A549 (cell line): Measurements from ENCODE around the gene DPM1.

ENCODE experiments used
- CBX2 ChIP-seq: fragments of 200-600 bp; sonication (generic); IDR thresholded peaks from 2 replicates; pipeline ENCODE4 v1.6.1; 2016; ENCODE audit warnings: low read depth, mild to moderate bottlenecking, borderline replicate concordance
- CTCF ChIP-seq: fragments of >200 bp; sonication (Bioruptor Twin); formaldehyde crosslinking; IDR thresholded peaks from 3 replicates; pipeline ENCODE4 v1.5.1; 2016
- E2F6 ChIP-seq: IDR thresholded peaks from 2 replicates; pipeline ENCODE4 v1.6.1; 2012; ENCODE audit warnings: low read depth, borderline replicate concordance
- HDAC2 ChIP-seq: fragments of 200-600 bp; sonication (generic); IDR thresholded peaks from 2 replicates; pipeline ENCODE4 v1.6.1; 2016
- HOXA7 ChIP-seq: fragments of 250-450 bp; sonication (Bioruptor Pico); IDR thresholded peaks from 2 replicates; pipeline ENCODE4 v1.5.0; 2020; ENCODE audit warnings: mild to moderate bottlenecking, moderate library complexity
- JUN ChIP-seq, 2 experiments: fragments of >200 bp; sonication (Bioruptor Twin); formaldehyde crosslinking; IDR thresholded peaks; 2 replicates in 1 of 2; 3 replicates in 1 of 2; pipeline ENCODE4 v1.6.1; 2016 to 2017
- MAX ChIP-seq: IDR thresholded peaks from 2 replicates; pipeline ENCODE4 v1.6.1; 2012
- NFE2L2 ChIP-seq: fragments of 150-350 bp; conservative IDR thresholded peaks from 2 replicates; pipeline ENCODE4 v1.6.1; 2014; ENCODE audit warnings: low read length
- POLR2A ChIP-seq: IDR thresholded peaks from 2 replicates; pipeline ENCODE4 v1.6.1; 2012; ENCODE audit warnings: mild to moderate bottlenecking, low read length
- RAD21 ChIP-seq, 2 experiments: fragments of >200 bp in 1 of 2; sonication (Bioruptor Twin) in 1 of 2; formaldehyde crosslinking in 1 of 2; IDR thresholded peaks in 1 of 2; conservative IDR thresholded peaks in 1 of 2; 2 replicates in 1 of 2; 3 replicates in 1 of 2; pipeline ENCODE4 v1.6.1; 2012 to 2018; ENCODE audit warnings: inconsistent platforms in 1 of 2
- TP53 ChIP-seq: fragments of 250-450 bp; sonication (Bioruptor Pico); IDR thresholded peaks from 2 replicates; pipeline ENCODE4 v1.5.0; 2021; ENCODE audit warnings: mild to moderate bottlenecking, moderate library complexity
- TF ChIP-seq, protein P1 (sequence below): fragments of 150-350 bp; IDR thresholded peaks from 2 replicates; pipeline ENCODE4 v1.6.1; 2014; ENCODE audit warnings: low read depth, mild to moderate bottlenecking, low read length

DNA sequence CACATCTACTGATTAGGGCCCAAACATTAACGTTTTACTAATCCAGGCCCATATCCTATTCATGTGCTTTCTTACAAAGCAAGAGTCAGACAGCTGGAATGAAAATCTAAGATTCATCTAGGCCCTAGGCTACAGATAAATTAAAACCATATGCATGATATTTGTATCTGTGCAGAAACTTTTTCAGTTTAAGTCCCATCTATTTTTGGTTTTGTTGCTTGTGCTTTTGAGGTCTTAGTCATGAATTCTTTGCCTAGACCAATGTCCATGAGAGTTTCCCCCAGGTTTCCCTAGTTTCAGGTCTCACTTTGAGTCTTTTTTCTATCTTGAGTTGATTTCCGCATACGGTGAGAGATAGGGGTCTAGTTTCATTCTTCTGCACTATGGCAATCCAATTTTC lies 47.3 kb downstream of the DPM1 start:
- TF ChIP-seq HDAC2, result no peak
- TF ChIP-seq TP53 (CRISPR knock-in tag), result no peak
- TF ChIP-seq JUN (IDR thresholded peaks at IDR 0.05), result no peak
- no peak for TF ChIP-seq HOXA7 (CRISPR knock-in tag)
- no peak for TF ChIP-seq CBX2
- TF ChIP-seq CTCF, result no peak
- TF ChIP-seq POLR2A, result no peak
- TF ChIP-seq RAD21 (conservative IDR thresholded peaks at IDR 0.05 in 1 of 2, IDR thresholded peaks at IDR 0.05 in 1 of 2), result no peak
- TF ChIP-seq E2F6, result no peak
- TF ChIP-seq MAX, result no peak
- no peak for TF ChIP-seq NFE2L2
- TF ChIP-seq, protein P1, sequence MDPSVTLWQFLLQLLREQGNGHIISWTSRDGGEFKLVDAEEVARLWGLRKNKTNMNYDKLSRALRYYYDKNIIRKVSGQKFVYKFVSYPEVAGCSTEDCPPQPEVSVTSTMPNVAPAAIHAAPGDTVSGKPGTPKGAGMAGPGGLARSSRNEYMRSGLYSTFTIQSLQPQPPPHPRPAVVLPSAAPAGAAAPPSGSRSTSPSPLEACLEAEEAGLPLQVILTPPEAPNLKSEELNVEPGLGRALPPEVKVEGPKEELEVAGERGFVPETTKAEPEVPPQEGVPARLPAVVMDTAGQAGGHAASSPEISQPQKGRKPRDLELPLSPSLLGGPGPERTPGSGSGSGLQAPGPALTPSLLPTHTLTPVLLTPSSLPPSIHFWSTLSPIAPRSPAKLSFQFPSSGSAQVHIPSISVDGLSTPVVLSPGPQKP, result no peak
